ENCODE data around the gene UBE2Z.
"Not testable (repeated sequence)": the region's sequence is repeated elsewhere in the genome, so short reads cannot be mapped to it uniquely, and the experiment has no call there.

Gene UBE2Z

DNA sequence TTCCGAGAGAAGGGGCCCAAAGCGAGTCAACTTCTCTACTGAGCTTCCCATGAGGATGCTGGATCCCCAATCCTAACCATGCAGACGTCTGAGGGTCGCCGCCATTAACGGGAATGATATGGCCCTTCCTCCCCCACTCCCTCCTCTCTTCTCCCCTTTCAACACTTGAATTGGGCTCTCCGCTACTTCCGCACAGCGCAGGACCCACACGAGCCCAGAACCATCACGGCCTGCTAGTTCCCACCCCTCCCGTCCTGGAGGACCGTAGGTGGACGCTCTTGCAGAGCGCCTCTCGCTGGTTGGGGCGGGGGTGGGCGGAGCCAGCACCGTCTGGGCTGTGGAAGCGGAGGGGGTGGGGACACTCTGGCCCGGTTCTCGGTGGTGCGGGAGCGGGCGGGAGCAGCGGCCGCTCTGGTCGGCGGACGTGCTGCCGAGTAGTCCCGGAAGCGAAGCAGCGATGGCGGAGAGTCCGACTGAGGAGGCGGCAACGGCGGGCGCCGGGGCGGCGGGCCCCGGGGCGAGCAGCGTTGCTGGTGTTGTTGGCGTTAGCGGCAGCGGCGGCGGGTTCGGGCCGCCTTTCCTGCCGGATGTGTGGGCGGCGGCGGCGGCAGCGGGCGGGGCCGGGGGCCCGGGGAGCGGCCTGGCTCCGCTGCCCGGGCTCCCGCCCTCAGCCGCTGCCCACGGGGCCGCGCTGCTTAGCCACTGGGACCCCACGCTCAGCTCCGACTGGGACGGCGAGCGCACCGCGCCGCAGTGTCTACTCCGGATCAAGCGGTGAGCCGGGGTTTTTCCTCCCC lies at the start of gene UBE2Z:
UBE2Z (plus strand) TSS at position 361 of the 797 bp plus-strand sequence; CDS start at position 458, 97 bp downstream.
- DNase-seq (ENCODE audit: low spot score), result peak; percentile 93

GRCh38 chr17:48860034-48860433 lies 48.2 kb upstream of the UBE2Z start:
- no peak for DNase-seq (ENCODE audit: low spot score)

DNA sequence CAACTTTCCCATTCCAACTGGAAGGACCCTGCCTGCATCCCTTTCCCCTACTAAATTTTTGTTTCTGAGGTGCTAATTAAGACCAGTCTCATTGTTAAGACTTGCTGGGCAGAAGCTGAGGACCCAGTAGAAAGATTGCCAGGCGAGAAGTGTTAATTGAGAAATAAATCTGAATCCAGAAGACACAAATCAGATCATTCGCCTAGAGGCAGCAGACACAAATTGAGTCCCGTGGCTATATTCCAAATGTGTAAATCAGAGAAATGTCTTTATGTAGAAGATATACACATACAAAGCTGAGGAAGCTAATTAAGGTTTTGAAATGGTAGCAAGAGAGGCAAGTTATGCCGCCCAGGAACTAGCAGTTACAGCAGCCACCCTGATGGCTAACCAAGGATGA lies 47.8 kb upstream of the UBE2Z start:
- DNase-seq (ENCODE audit: low spot score), result no peak

GRCh38 chr17:48868916-48869500 lies 39.2 kb upstream of the UBE2Z start:
- DNase-seq (ENCODE audit: low spot score), result no peak

DNA sequence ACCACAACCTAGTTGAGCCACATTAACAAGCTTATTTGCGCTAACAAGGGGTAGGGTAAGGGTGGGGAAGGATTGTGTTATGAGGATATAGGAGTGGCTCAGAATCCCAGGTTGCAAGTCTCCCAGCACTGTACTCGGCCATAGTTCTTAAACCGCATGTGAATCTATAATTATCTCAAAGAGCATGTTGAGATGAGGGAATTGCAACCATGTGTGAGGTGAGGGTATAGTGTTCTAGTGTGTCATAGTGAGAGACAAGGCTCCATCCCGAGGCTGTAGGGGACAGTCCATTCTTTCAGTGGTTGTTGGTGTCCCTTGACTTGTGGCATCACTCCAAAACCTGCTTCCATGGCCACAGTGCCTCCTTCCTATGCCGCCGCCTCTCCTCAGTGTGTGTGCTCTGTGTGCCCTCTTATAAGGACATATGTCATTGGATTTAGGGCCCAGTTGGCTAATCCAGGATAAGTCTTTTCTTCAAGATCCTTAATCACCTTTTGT lies 38.3 kb upstream of the UBE2Z start:
- no peak for DNase-seq (ENCODE audit: low spot score)

- no peak for DNase-seq (ENCODE audit: low spot score)
Observed at GRCh38 chr17:48871035-48871550, 37.1 kb upstream of the UBE2Z start.

GRCh38 chr17:48871551-48872351 lies 36.5 kb upstream of the UBE2Z start:
- DNase-seq (ENCODE audit: low spot score), result no peak

GRCh38 chr17:48872409-48872808 lies 35.8 kb upstream of the UBE2Z start:
- not testable (repeated sequence) for DNase-seq (ENCODE audit: low spot score)

GRCh38 chr17:48873209-48873608 lies 35.0 kb upstream of the UBE2Z start:
- no peak for DNase-seq (ENCODE audit: low spot score)

DNA sequence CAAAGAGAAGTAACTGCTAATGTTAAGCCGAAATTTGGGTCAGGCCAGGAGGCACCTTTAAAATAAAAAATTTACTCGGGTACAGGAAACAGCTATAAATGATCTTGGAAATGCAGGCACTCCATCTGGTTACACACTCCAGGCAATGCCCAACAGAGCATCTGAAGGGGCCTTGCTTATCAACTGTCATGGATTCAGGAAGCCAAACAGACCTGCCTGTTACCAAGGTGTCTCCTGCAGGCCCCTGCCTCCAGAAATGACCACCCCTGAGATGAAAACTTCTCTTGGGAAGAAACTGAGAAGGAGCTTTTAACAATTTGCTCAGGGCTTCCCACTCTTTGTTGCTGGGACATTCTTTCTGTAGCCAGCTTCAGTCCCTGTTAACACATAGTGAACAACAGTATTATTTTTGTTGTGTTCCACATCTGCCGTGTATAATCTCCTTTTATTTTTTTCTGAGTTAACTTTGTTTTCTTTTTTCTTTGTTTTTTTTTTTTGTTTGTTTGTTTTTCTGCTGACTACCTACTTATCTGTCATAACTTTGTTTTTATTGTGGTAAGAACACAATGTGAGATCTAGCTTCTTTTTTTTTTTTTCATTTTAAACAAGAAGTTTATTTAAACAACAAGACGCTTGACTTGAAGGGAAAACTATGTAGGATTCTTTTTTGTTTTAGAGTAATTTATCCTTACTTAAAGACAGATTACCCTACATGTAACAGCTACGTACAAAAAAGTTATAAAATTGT lies 34.3 kb upstream of the UBE2Z start:
- DNase-seq (ENCODE audit: low spot score), result no peak

GRCh38 chr17:48878920-48879898 lies 29.0 kb upstream of the UBE2Z start:
- peak; percentile 78 for DNase-seq (ENCODE audit: low spot score)

- DNase-seq (ENCODE audit: low spot score), result no peak
Observed at GRCh38 chr17:48882272-48882671, 25.9 kb upstream of the UBE2Z start.

DNA sequence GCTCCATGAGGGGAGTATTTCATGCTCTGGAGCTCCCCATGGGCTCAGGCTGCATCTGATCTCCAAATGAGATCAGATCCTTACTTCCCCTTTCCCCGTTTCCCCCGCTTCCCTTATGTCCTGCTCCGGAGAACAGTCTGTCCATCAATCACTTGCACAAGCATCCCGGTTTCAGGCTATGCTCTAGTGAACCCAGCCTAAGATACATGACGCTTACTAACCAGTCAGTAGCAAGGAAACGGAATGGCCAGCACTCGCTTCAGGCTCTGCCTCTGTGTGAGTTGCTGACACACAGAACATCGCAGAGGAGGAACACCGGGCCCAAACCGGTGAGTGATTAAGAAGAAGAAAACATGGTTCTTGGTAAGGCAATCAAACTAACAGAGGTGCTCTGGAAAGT lies 25.0 kb upstream of the UBE2Z start:
- DNase-seq (ENCODE audit: low spot score), result no peak

DNA sequence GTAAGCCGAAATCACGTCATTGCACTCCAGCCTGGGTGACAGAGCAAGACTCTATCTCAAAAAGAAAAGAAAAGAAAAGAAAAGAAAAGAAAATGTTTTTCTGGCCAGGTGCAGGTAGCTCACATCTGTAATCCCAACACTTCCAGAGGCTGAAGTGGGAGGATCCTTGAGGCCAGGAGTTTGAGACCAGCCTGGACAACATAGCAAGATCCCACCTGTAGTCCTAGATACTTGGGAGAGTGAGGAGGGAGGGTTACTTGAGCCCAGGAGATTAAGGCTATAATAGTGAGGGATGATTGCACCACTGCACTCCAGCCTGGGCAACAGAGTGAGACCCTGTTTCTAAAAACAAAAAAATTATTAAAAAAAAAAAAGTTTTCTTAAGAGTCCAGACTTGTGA lies 18.1 kb upstream of the UBE2Z start:
- DNase-seq (ENCODE audit: low spot score), result no peak

- no peak for DNase-seq (ENCODE audit: low spot score)
Observed at GRCh38 chr17:48892940-48893645, 15.1 kb upstream of the UBE2Z start.

DNA sequence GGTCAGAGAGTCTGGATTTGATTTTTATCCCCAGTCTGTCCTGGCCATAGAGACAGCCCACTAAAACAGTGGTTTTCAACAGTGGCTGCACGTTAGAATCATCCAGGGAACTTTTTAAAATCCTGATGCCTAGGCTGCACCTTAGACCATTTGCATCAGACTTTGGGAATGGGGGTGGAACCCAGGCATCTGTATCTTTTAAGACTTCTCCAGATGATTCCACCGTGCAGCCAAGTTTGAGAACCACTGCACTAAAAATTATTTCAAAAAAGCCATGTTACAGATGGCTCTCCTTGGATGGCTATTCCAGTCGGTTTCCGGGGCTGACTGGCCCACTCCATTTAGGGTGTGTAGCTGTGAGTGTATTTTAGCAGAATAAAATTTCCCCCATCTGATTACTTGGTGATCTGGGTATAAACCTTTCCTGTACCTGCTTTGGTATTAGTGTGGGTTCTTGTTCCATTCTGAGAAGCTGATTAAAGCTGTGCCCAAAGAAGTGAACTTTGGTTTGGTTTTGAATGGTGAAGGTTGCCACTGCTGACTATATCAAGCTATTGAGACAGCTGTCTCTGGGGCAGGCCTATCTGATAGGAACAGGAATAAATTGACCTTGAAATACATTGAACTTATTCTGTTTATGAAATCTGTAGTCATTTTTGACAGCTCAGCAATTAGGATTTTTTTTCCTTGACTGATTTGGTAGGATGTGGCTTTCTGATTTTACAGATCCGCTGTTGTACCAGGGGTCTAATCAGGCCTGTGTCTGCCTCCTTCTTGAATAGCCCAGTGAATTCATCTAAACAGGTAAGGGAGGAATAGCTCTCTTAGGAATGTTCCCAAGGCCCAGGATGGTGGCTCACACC lies 14.3 kb upstream of the UBE2Z start:
- no peak for DNase-seq (ENCODE audit: low spot score)

- no peak for DNase-seq (ENCODE audit: low spot score)
Observed at GRCh38 chr17:48894886-48895285, 13.3 kb upstream of the UBE2Z start.

DNA sequence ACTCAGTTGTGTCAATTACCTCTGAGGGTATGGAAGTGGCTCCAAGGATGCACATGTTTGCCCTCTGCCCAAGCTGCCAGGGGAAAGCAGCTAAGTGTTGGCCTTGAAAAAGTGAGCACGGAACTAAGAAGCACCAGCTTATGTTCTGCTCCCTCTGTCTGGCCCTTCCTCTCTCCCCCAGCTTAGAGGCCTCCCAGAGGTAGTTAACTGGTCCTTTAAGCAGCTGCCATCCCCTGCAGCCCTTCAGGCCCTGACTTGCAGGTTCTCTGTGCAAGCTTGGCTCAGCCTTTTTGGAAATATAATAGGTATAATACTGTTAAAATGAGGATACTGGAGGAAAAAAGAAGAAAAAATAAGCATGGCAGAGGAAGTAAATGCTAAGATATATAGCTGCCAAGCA lies 7.0 kb upstream of the UBE2Z start:
- DNase-seq (ENCODE audit: low spot score), result no peak

GRCh38 chr17:48903401-48903800 lies 4.8 kb upstream of the UBE2Z start:
- DNase-seq (ENCODE audit: low spot score), result no peak
